SK-N-MC (cell line): Measurements from ENCODE around the gene UBE2U.

Experiments used
- EZH2 ChIP-seq: fragments of 200-600 bp; sonication (generic); IDR thresholded peaks from one replicate; pipeline ENCODE4 v1.6.1; 2017; ENCODE audit warnings: antibody characterized with exemption
- FOXP2 ChIP-seq: optimal IDR thresholded peaks from 2 replicates; pipeline ENCODE3; 2011; ENCODE audit warnings: mild to moderate bottlenecking, moderate library complexity; ENCODE audit not compliant: insufficient read depth; ENCODE audit errors: extremely low read length, control extremely low read depth
- POLR2AphosphoS5 ChIP-seq: IDR thresholded peaks from 2 replicates; pipeline ENCODE4 v1.6.1; 2012; ENCODE audit warnings: mild to moderate bottlenecking, low read depth, low read length, borderline replicate concordance

DNA sequence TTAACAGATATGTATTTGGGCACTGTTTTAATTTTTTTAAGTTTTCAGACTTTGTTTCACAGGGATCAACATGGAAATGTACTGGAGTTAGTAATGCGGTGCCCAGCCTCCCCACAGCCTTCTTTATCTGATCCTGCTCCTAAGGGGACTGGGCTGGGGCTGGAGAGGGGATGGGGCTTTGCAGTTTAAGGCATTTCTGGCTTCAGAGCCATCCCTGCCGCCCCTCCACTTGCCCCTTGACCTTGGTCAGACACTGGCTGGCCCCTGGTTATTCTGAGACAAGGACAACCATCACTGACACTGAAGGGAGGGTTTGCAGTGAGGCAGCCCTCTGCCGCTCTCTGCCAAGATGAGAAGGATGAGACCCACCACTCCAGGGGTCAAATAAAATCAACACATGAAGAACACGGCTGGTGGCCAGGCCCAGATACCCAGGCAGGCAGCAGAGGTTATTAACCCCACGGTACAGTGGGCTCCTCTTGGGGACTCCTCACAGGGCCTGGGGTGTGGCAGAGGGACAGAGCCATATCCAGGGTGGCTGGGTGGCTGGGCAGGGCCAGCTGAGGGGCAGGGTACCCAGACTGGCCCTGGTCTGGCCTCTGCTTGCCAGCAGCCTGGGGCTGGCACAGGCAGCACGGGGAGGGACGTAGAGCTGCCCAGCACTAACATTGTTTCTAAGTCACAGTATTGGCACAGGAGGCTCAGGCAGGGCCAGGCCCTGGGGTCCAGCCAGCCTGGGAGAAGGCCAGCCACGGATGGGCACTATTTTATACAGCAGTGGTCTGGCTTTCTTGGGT is 7.2 kb upstream of the UBE2U start:
- TF ChIP-seq EZH2 (no peak), POLR2AphosphoS5 (no peak), FOXP2 (no peak)
